GM21825 (cell line): ENCODE data around the gene EPYC.

Source experiments
- ATAC-seq: cut with Tn5 transposase; IDR thresholded peaks from one replicate; pipeline ENCODE4 v1.9.1; 2021; ENCODE audit warnings: mild to moderate bottlenecking, moderate library complexity; ENCODE audit not compliant: unreplicated experiment

EPYC gene

DNA sequence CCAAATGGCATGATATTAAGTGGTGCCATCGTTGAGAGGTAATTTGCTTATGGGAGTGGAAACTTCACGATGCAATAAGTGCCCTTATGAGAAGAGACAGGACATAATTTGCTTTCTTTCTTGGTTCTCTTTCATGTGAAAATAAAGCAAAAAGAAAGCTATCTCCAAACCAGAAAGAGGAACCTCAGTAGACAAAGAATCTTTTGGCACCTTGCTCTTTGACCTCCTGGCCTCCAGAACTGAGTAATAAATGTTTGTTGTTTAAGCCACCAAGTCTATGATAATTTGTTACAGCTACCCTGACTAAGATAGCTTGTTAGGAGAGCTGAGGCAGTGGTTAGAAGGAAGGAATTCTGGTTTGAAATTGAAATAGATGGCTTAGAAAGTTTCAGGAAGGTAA is 89.4 kb downstream of the EPYC start:
- no peak for ATAC-seq
